ENCODE measurements around the gene INPP4A. TPM values are rescaled to one million over a fixed set of nuclear protein-coding genes. Genes with fewer than 3 reads are reported as not detected.

Gene INPP4A
- total RNA-seq, 2 donors from 2014 or later: 10.9 to 12.2 TPM

DNA sequence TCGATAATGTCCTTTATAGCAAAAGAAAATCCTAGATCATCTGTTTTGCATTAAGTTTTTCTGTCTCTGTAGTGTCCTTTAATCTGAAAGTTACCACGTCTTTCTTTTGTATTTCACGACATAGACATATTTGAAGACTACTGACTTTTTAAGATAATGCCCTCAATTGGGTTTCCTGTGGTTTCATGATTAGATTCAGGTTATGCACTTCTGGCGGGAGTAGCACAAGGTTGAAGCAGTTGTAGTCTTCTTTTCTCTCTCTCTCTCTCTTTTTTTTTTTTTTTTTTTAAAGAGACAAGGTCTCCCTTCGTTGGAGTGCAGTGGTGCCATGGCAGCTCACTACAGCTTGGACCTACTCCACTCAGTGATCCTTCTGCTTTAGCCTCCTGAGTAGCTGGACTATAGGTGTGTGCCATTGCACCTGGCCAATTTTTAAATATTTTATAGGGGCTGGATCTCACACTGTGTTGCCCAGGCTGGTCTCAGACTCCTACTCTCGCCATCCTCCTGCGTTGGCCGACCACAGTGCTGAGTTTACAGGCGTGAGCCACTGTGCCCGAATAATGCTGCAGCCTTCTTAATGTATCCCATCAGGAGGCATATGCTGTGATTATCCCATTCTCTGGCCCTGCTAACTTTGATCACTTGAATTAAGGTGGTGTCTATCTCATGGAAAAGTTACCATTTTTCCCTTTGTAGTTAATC, 3.9 kb downstream of the INPP4A start:
- Histone ChIP-seq H3K4me1 (peaks cover 13% of the 10 kb centered on the region), H3K9me3 (no peaks in the 10 kb centered on the region), H3K27ac (no peak overlapping the region), H3K27me3 (no peaks in the 10 kb centered on the region), H3K36me3 (replicated peaks in 1 of 2; ENCODE audit: insufficient read depth in 1 of 2, low read depth in 2 of 2) (no peaks in the 10 kb centered on the region), H3K4me3 (no peak overlapping the region)
- TF ChIP-seq CTCF (IDR thresholded peaks at IDR 0.05) (no peak), POLR2A (IDR thresholded peaks at IDR 0.05) (no peak)
- WGBS, 2 donors: 78% methylated on average over 10 of the region's 10 CpGs
- intact Hi-C loops (cut with DNase I): no loop called here
- ATAC-seq (no peak), DNase-seq (no peak)

GRCh38 chr2:98452396-98453027, 7.9 kb downstream of the INPP4A start:
- Histone ChIP-seq H3K4me3 (no peak overlapping the region), H3K36me3 (replicated peaks in 1 of 2; ENCODE audit: insufficient read depth in 1 of 2, low read depth in 2 of 2) (no peaks in the 10 kb centered on the region), H3K27ac (no peak overlapping the region), H3K4me1 (peaks cover 4% of the 10 kb centered on the region), H3K9me3 (no peaks in the 10 kb centered on the region), H3K27me3 (no peaks in the 10 kb centered on the region)
- 86 to 95% methylated on average over 6 to 7 of the region's 7 CpGs for WGBS, 2 donors
- TF ChIP-seq POLR2A (IDR thresholded peaks at IDR 0.05) (no peak), CTCF (IDR thresholded peaks at IDR 0.05) (no peak)
- no peak for ATAC-seq
- intact Hi-C loops (cut with DNase I): no loop called here
- DNase-seq: no peak

DNA sequence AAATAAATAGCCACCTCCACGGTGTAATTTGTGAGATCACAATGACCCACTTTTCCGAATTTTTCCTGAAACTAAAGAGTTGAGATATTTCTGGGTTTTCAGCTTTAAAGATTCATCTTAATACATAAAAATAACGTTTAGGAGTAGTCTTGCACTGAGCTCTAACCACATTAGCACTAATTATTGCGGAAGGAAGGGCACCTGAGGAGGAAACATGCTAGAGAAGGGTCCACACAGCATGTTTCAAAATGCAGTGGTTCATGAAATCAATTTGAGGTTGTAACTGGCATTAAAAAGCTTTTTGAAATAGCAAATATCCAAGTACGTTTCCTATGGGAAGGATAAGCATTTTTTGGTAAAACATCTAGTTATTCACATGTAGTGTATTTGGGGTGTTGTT, 8.4 kb downstream of the INPP4A start:
- H3K4me3 ChIP-seq: no peak overlapping the region
- intact Hi-C loops (cut with DNase I): no loop called here
- WGBS, 2 donors: 74 to 81% methylated on average over 5 of the region's 5 CpGs
- H3K4me1 ChIP-seq: peaks cover 4% of the 10 kb centered on the region
- no peaks in the 10 kb centered on the region for H3K9me3 ChIP-seq
- DNase-seq: no peak
- no peaks in the 10 kb centered on the region for H3K36me3 ChIP-seq (replicated peaks in 1 of 2; ENCODE audit: insufficient read depth in 1 of 2, low read depth in 2 of 2)
- H3K27ac ChIP-seq: no peak overlapping the region
- H3K27me3 ChIP-seq: no peaks in the 10 kb centered on the region
- no peak for ATAC-seq
- TF ChIP-seq POLR2A (IDR thresholded peaks at IDR 0.05): no peak

- H3K4me1 ChIP-seq: peaks cover 4% of the 10 kb centered on the region
- no peak overlapping the region for H3K27ac ChIP-seq
- no peaks in the 10 kb centered on the region for H3K27me3 ChIP-seq
- 92 to 94% methylated on average over 8 to 9 of the region's 9 CpGs for WGBS, 2 donors
- ATAC-seq (no peak), DNase-seq (no peak)
- no peak overlapping the region for H3K4me3 ChIP-seq
- H3K36me3 ChIP-seq (replicated peaks in 1 of 2; ENCODE audit: insufficient read depth in 1 of 2, low read depth in 2 of 2): no peaks in the 10 kb centered on the region
- no peaks in the 10 kb centered on the region for H3K9me3 ChIP-seq
- intact Hi-C loops (cut with DNase I): no loop called here
- TF ChIP-seq CTCF (IDR thresholded peaks at IDR 0.05) (no peak), POLR2A (IDR thresholded peaks at IDR 0.05) (no peak)
These were observed 8.9 kb downstream of the INPP4A start for GRCh38 chr2:98453531-98453930.

GRCh38 chr2:98454073-98454472, 9.4 kb downstream of the INPP4A start:
- Histone ChIP-seq H3K4me1 (peaks cover 4% of the 10 kb centered on the region), H3K36me3 (replicated peaks in 1 of 2; ENCODE audit: insufficient read depth in 1 of 2, low read depth in 2 of 2) (no peaks in the 10 kb centered on the region), H3K9me3 (no peaks in the 10 kb centered on the region), H3K4me3 (no peak overlapping the region), H3K27me3 (no peaks in the 10 kb centered on the region), H3K27ac (no peak overlapping the region)
- DNase-seq (no peak), ATAC-seq (no peak)
- no peak for TF ChIP-seq POLR2A (IDR thresholded peaks at IDR 0.05)
- no peak for TF ChIP-seq CTCF (IDR thresholded peaks at IDR 0.05)
- intact Hi-C loops (cut with DNase I): no loop called here
- WGBS, 2 donors: 88 to 91% methylated on average over 2 of the region's 2 CpGs
